HG03432 (cell line): ENCODE measurements around the gene GPR61.

Experiments
- ATAC-seq: cut with Tn5 transposase; IDR thresholded peaks from one replicate; pipeline ENCODE4 v1.9.1; 2021; ENCODE audit warnings: mild to moderate bottlenecking, moderate library complexity; ENCODE audit not compliant: unreplicated experiment

Gene GPR61

DNA sequence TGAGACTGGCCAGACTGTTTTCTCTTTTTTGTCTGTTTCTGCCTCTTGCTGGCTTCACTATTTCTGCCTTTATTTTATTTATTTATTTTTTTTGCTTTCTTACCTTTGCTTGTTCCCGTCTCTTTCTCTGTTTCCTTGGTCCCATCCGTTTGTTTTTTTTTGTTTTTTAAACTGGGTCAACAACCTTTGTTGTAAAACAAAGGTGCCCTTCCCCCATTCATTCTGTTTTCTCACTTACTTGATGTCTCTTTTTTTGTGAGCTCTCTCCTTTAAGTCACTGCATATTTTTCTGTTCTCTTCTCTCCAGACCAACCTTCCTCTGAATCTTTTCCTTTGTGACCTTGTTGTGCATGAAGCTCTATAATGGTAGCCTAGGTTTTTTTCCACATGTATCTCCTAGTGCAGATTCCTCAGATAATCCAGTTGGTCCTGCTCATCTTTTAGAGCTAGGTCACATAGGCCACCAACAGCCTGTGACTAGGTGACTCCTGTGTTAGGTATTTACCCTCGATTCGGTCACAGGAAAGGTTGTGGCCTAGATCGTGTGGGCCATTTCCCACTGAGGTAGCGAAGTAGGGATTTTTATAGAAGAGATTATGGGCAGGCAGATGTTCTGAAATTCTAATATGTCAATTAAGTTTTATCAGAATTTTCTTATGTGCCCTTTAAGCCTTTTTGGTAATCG is 24.7 kb downstream of the GPR61 start:
- ATAC-seq: no peak

DNA sequence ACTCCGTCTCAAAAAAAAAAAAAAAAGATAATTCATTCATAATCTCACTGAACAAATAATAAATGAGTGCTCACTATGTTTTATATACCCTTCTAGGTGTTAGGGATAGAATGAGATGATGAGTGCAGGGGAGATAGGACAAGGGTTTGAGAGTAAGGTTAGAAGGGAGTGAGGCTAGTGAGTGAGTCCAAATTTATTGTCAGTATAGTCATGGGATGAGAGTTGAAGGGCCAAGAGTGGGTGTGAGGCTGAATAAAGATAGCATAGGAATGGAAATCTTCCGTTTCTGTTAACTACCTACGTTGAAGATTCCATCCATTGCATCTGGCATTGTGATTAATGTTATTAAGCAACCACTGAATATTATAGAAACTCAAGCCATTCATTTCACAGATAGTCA is 25.6 kb downstream of the GPR61 start:
- ATAC-seq: no peak

DNA sequence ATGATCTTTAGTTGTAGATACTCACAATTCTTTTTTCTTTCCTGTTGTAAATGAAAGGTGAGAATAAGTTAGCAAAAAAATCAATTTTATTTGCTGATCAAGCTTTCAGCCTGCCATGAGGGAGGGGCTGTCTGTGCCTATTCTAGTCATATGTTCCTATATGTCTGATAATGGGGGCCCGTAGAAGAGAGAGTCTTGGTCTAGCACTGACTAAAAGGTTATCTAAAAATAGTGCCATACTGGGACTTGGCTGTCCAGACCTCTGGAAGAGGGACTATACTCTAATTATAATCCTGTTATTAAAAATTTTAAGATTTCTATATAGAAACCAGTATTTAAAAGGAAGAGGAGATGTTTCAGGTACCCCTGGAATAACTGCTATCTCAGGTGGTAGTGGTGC is 27.3 kb downstream of the GPR61 start:
- ATAC-seq: no peak

DNA sequence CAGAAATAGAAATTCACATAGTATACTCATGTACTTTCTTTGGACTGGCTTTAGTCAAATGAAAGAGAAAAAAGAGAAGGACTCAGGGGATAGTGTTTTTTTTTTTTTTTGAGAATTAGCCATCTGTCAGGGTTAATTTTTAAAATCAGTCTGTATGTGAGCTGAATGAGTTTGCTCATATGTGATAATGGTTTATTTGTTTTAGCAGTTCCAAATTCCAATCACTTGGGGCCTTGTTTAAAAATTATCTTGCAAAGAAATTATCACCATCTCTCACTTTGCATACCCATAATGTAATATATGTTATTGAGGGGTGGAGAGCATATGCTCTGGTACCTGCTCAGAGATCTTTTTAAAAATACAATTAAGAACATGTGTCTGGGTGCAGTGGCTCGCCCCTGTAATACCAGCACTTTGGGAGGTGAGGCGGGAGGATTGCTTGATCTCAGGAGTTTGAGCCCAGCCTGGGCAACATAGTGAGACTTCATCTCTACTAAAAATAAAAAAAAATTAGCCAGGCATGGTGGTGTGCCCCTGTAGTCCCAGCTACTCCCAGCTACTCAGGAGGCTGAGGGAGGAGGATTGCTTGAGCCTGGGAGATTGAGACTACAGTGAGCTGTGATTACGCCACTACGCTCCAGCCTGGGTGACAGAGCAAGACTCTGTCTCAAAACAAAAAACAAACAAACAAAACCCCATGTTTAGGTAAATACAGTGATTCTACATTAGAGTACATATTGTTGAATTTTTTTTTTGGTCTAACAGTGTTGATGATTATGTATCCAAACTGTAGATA is 28.4 kb downstream of the GPR61 start:
- no peak for ATAC-seq

DNA sequence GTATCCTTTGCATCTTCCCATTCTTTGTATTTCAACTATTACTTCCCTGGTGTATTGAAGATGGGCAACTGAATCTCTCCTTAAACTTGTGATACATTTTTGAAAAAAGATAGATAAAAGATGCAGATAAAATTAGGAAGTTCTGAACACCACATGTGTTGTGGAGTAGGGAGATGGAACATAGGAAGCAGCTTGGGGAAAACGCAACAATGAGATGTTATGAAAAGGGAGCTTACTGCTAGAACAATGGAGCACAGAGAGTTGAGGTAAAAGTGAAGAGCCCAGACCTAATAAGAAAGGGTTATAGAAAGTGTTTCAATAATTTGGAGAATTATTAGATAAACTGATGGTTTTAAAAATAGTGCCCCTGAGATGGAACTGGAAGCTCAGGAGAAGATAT is 29.7 kb downstream of the GPR61 start:
- no peak for ATAC-seq

DNA sequence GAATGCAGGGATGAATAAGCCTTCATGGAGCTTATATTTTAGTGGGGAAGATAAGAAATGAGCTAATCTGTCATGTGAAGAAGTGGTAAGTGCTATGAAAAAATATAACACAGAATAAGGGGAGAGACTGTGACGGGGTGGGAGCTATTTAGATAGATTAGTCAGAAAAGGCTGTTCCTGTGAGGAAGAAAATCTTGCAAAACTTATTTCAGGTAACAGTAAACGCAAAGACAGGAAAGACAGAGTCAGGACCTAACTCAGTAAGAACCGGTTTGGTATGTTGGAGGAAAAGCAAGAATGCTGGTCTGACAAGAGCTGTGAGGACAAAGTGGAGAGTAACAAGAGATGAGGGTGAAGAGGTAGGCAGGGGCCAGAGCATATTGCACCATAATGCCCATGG is 30.7 kb downstream of the GPR61 start:
- ATAC-seq: no peak

DNA sequence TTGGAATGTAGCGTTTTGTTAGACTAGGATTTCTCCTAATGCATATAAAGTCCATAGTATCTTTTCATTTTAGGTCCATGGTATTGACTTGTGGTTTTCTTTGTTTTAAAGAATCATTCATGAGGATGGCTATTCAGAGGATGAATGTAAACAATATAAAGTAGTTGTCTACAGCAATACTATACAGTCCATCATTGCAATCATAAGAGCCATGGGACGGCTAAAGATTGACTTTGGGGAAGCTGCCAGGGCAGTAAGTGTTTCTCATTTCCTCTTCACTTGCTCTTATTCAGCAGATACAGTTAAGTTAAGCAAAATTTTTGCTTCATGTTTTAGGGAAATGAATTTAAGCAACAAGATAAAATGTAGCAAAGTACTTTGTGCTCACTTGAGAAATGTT is 34.1 kb downstream of the GPR61 start:
- ATAC-seq: no peak

DNA sequence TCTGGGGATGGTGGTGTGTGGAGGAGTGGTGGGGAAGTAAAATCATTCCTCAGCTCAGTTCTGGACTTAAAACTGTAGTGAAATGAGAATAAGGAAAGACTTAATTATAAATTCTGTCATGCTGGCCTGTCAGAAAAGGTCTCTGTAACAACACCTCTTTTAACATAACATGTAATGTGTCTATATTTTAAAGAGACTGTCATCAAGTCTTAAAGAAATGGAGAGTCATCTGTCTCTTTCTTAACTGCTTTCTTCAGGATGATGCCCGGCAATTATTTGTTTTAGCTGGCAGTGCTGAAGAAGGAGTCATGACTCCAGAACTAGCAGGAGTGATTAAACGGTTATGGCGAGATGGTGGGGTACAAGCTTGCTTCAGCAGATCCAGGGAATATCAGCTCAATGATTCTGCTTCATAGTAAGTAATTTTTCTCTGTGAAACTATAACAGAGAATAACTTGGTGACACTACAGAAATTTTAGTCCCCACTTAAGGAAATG is 39.3 kb downstream of the GPR61 start:
- no peak for ATAC-seq

DNA sequence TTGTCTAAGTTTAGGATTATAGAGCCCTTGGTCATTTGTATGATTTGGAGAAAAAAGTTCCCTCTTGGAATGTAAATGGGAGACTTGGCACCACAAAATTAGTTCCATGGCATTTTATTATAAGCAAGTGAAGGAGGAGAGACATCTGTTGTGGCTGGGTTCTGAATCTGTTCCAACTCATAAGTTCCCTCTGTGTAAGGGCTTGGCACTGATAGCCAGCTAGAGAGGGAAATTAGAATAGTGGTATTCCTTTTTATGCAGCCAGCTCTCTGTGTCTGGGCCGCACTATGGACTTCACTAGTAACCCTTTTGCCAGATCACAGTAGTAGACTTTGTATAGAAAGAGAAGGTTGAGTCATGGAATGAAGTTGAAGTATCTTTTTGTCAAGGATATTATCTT is 39.8 kb downstream of the GPR61 start:
- ATAC-seq: no peak

DNA sequence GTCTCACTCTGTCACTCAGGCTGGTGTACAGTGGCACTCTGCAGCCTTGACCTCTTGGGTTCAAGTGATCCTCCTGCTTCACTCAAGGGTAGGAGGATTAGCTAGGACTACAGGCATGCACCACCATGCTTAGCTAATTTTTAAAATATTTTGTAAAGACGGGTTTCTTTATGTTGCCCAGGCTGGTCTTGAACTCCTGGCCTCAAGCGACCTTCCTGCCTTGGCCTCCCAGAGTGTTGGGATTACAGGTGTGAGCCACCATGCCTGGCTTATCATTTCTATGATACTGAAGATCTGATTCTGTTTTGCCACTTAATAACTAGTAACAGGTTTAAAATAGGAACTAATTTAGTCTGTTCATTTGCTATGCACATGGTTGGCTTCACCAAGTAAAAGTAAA is 42.3 kb downstream of the GPR61 start:
- ATAC-seq: no peak

DNA sequence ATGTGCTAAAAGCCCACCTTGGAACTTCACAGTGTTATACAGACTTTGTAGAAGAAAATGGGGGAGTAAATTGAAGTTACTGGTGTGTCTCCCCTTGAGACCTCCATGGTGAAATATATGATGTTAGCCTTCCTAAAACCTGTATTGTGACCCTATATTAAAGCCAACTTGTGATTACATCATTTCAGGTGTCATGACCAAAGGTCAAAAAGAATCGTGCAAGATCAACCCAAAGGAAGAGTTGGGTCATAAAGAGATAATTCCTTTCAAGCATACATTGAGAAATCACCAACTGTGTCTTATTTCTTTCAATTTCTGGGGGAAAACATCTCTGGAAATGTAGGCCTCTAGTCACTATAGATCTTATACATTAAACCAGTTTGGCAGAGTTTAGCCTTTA is 45.1 kb downstream of the GPR61 start:
- no peak for ATAC-seq

DNA sequence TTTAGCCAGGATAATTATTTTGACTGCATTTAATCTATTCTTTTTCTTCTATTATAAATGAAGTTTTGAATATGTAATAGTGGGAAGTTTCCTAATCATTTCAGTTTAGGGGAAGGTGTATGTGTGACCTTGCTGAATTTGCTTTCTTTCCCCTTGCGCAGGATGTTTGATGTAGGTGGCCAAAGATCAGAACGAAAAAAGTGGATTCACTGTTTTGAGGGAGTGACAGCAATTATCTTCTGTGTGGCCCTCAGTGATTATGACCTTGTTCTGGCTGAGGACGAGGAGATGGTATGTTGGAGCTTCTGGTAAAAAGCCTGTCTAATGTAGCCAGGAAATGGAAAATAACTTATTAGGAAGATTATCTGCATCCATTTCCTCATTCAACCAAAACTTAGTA is 46.4 kb downstream of the GPR61 start:
- ATAC-seq: no peak

DNA sequence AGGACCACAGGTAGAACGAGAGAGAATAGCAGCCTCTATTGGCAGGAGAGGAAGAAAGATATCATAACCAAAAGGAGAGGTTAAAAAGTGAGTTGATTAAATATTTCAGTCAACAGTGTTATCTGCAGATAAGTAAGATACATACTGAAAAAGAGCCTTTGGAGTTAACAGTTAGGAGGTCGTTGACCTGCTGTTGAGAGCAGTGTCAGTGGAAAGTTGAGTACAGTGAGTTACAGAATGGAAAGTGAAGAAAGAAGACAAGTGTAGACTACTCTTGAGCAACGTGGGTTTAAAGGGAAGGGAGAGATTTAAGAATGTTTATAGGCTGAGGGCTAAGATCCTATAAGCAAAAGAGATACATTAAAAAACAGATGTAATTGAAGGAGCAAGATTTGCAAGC is 49.5 kb downstream of the GPR61 start:
- no peak for ATAC-seq

DNA sequence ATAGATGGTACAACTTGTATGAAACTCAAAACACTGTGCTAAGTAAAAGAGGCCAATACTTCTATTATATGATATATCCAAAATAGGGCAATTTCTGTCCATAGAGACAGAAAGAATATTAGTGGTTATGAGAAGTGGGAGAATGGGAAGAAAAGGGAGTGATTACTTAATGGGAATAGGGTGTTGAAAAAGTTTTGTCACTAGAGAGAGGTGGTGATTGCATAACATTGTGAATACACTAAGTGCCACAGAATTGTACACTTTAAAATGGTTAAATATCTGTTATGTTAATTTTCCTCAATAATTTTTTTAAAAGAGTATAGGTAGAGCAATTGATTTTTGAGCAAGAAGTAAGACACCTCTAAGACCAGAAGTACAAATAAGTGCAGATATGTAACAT is 50.0 kb downstream of the GPR61 start:
- ATAC-seq: no peak

DNA sequence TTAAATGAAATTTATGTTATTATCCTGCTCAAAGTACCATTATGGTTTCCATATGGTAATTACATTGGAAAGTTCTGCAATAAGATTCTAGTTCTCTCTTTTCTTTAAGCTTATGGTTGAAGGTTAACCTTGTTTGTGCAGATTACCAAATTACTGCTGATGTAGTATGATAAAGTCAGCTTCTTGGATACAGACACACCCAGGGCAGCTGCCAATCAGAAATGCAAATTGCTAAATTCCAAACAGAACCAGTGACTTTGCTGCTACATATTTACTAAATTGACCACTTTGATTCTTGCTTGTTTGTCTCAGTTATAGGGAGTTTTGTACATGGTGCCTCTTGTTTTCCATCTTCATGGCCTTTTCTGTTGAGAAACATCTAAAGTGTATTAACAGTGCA is 53.2 kb downstream of the GPR61 start:
- ATAC-seq: no peak

DNA sequence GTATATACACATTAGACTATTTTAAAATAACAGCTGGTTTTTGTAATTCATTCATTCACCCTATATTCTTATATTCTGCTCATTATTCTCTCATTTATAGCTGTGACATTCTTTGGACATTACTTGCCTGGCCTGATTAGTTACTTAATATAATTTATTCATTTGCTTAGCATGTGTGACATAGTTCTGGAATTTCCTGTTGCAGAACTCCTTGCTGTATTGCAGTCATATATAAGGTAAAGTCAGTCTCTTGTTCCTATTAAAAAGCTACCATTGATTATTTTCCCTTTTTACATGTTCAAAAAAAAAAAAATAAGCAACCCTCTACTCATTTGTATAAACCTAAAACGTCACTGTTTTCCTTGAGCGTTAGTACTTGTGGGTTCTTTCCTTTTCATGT is 55.9 kb downstream of the GPR61 start:
- ATAC-seq: no peak
